Activated CD8-positive, alpha-beta memory T cell treated with anti-CD3 and anti-CD28 coated beads, Interleukin-2, amount 50 U/mL, for 24 hours (primary cell): ENCODE measurements around the gene ZP1.
"Not testable (repeated sequence)": the region's sequence is repeated elsewhere in the genome, so short reads cannot be mapped to it uniquely, and the experiment has no call there.

ENCODE experiments used
- DNase-seq: peaks from one replicate; pipeline ENCODE4 v3.0.0-alpha.2; 2020; ENCODE audit errors: extremely low read depth

Gene ZP1

GRCh38 chr11:60866911-60867870 is at the start of gene ZP1:
Gene ZP1 (plus strand): TSS chr11:60867542. CDS start chr11:60867562, 20 bp downstream.
- no peak for DNase-seq

DNA sequence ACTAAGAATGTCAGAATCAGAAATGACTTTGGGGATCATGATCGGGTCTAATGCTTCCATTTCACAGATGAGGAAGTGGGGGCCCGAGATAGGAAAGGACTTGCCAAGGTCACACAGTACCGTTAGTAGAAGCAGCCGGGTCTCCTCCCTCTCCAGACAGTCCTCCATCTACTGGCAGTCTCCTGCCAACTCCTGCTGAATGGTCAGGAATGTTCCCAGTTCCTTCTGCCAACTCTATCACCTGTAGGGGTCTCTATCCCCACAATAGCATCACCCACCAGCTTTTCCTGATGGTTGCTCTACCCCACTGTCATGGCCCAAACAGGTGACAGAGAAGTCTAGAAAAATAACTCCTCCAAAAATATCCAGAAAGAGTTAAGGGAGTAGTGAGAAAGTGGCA is 49.3 kb upstream of the ZP1 start:
- DNase-seq = no peak

DNA sequence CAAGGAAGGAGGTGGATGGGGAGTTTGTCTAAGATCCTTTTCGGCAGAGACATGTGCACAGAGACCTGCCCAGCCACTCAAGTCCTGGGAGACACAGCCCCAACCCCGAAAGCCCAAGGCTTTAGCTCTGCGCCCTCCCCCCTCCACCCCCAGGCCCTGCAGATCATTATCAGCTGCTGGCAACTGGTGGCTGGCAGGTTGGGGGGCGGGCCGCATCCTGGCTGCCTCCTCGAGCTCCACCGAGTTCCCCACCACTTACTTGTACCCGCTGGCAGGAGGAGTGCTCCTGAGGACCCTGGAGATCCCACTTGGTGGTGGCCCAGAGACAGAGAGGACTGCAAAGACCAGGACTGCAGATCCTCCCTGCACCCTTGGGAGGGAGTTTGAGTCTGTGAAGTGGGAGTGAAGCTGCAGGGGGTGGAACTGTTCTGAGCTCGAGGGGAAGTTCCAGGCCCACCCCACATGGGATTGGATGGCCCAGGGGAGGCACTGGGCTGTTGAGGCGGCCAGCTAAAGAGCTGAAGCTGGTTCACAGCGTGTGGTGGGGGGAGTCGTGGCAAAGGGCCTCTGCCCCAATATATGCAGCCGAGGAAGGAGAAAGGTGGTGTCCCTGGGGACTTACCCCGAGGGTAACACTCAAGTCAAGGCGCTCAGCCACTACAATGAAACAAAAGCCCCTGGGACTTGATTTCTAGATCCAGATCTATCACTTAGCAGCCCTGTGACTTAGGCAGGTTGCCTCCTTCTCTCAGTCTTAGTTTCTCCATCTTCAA is 45.3 kb upstream of the ZP1 start:
- DNase-seq = no peak

- not testable (repeated sequence) for DNase-seq
Measured at GRCh38 chr11:60823745-60824306, 43.5 kb upstream of the ZP1 start.

- DNase-seq = no peak
Measured at GRCh38 chr11:60825118-60825517, 42.2 kb upstream of the ZP1 start.

DNA sequence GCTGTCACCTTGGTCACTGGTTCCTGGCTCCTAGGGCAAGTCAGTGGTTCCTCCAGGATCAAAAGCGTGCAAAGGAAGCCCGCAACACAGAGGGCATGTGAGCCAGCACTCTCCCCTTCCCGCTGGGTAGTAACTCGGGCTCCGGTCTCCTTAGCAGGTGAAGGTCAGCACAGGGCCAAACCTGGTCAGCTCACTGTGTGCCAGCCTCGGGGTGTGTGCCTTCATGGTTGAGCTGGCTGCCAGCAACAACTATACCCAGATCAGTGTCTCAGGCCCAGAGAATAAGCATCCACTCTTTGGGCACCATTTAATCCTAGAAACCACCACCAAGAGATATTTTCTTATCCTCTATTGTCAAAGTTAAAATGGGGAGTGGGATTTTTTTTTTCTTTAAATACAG is 41.6 kb upstream of the ZP1 start:
- DNase-seq = no peak

DNA sequence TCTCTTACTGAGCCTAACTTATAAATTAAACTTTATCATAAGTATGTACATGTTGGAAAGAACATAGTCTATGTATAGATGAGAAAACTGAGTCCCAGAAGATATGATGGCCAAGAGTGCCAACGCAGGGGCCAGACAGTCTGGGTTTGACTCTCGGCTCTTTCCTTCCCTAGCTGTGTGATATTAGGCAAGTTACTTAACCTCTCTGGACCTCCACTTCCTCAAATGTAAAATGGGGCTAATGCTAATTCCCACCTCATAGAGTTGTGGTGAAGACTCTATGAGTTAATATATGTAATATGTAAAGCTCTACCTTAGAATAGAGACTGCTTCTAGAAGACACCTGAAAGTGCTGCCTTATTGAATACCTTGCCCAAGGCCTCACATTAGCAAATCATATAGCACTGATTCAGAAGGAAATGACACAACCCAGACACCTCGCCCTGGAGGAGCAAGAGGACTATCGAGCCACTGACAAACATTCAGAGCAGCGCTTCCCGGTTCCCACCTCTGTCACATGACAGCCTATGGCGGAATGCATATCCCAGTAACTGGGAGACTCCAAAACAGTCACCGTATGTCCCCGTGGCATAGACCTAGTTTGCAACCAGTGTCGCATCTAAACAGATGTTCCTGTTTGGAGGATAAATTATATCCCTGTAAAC is 36.7 kb upstream of the ZP1 start:
- DNase-seq = no peak

GRCh38 chr11:60831143-60831500 is 36.2 kb upstream of the ZP1 start:
- DNase-seq = peak; percentile 59

DNA sequence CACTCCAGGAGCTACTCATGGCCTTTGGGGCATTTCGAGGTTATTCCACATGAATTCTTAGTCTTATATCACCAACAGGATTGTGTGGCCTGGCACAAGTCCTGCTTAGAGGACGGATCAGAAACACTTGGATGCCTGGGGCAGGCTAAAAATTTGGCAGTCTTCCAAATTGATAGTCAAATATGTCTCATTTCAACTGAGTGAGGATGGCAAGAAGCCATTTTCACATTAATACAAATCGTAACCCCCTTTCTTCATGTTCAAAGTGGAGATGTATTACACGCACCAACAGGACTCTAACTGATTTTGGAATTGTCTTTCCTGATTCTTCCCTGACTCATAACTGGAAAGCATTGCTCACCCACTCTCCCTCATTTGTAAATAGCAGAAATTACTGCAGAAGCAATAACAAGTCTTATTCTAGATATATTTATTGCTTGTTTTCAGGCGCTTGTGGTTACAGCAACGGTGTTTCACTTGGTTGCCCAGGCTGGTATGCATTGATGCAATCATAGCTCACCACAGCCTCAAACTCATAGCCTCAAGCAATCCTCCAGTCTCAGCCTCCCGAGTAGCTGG is 35.8 kb upstream of the ZP1 start:
- no peak for DNase-seq

- DNase-seq = no peak
Measured at GRCh38 chr11:60834742-60835533, 32.4 kb upstream of the ZP1 start.

DNA sequence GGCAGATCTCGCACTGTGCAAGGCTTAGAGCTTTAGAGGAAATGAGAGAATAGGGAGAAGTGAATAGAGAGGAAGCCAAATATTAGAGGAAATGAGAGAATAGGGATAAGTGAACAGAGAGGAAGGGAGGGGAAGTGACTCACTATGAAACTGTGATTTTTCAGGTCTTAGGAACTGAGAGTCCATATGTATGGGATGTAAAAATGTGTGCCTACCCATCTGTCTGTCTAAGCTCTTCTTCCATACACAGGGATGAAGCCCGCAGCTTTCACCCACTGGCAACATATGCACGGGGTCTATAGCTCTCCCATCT is 31.9 kb upstream of the ZP1 start:
- no peak for DNase-seq

DNA sequence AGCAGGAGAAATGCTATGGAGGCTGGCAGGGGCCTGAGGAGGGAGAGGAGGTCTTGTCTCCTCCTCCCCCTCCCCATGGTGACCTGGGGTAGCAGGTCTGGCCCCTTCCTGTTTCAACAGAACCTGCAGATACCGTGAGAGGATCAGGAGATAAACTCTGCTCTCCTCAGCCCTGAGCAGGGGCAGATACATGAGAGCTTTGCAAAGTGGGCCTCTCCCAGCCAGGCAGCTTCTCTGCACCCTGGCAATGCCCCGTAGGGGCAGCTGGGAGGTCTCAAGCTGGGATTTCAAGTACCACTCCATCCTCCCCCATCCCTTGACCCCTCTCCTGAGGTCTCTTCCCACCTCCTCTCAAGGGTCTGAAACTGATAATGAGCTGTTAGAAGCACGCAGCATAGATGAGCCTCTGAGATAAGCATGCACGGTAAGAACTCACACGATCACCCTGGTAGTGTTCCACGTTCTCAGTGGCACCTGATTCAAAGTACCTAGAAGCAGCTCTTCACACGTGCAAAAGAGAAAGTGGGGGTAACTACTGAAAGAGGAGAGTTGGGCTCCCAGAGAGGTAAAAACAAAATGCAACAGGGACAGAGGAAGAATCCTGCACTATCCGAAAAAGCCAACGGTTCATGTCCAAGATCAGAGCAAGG is 30.4 kb upstream of the ZP1 start:
- no peak for DNase-seq

GRCh38 chr11:60838132-60838531 is 29.2 kb upstream of the ZP1 start:
- DNase-seq = no peak

DNA sequence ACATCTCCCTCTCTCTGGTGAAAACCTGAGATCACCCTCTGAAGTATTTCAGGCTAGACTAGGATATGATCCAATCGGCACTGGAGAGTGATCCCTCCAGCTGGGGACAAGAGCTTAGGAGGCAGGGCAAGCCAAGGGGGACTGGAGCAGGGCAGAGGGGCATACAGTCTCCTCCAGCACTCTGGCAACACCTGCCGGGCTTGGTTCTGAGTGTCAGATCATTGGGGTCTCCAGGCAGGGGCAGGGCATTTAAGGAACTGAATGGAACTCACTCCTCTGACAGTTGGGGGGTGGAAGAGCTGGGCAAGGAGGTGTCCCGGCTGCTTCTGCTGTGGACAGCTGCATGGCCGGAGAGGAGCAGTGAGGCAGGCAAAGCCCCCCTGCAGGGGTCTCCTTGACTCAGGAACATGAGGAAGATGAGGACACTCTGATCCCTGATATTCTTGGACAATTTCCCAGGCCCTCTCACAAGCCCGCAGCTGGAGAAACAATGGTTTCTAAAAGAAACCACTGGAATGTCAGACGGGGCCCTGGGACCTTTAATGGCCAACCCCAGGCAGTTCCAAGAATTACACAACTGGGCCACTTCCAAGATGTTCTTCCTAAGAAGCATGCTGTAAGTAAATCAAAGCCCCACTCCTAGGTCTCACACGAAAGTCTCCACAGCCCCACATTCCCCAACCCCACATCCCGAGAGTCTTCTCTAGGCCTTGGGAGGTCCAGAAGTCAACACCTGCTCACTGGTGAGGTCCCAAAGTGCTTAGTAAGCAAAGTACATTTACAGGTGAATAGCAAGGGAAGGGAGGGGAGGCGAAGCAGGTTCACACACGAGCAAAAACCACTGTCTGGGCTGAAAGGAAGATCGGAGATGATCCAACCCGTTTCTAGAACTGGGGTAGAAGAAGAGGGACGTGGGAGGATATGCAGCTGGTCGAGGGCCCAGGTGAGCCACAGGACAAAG is 26.6 kb upstream of the ZP1 start:
- DNase-seq = no peak

DNA sequence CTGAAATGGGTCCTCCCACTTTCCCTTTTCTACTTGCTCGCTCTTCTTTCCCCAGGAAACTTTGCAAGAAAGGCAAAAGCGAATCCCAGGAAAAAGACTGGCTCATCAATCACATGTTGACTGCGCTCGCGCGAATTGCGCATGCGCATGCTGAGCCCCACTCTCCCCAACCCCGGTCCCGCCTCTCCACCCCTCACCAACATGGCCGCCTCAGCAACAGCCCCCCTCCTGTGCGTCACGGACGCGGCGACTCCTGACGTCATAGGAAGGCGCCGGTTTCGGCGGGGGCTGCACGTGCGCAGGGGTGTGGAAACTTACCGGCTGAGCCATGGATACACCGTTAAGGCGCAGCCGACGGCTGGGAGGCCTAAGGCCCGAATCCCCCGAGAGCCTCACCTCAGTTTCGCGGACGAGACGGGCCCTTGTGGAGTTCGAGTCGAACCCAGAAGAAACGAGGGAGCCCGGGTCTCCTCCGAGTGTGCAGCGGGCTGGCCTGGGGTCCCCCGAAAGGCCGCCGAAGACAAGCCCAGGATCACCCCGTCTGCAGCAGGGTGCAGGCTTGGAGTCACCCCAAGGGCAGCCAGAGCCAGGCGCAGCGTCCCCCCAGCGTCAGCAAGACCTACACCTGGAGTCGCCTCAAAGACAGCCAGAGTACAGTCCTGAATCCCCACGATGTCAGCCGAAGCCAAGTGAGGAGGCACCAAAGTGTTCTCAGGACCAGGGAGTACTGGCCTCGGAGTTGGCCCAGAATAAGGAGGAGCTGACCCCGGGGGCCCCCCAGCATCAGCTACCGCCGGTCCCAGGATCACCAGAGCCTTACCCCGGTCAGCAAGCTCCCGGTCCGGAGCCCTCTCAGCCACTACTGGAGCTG is 25.3 kb upstream of the ZP1 start, which contains the start of gene CCDC86:
Gene CCDC86 (plus strand): TSS at position 317 of the 871 bp plus-strand sequence. CDS start 12 bp downstream, at position 329.
- DNase-seq = peak; percentile 95

- DNase-seq = no peak
Measured at GRCh38 chr11:60842668-60843600, 24.4 kb upstream of the ZP1 start.
